Mucosa of rectum (tissue), 2 donors: ENCODE measurements around the gene FAM20C.

Experiments used
- H3K27ac ChIP-seq, 2 donors: one replicate each; pipeline ENCODE4 v1.7.0; 2013; ENCODE audit warnings: inconsistent platforms in 2 of 2, low read depth in 2 of 2, low read length in 2 of 2
- H3K27me3 ChIP-seq, 2 donors: one replicate each; pipeline ENCODE4 v1.7.0; 2013; ENCODE audit warnings: low read length in 2 of 2; ENCODE audit not compliant: control insufficient read depth in 2 of 2, insufficient read depth in 2 of 2
- H3K36me3 ChIP-seq, 2 donors: one replicate each; pipeline ENCODE4 v1.7.0; 2013; ENCODE audit warnings: low read length in 2 of 2; ENCODE audit not compliant: control insufficient read depth in 2 of 2, insufficient read depth in 2 of 2
- H3K4me1 ChIP-seq, 2 donors: one replicate each; pipeline ENCODE4 v1.7.0; 2013; ENCODE audit warnings: low read length in 2 of 2, mild to moderate bottlenecking in 1 of 2; ENCODE audit not compliant: control insufficient read depth in 2 of 2, insufficient read depth in 2 of 2
- H3K4me3 ChIP-seq, 2 donors: one replicate each; pipeline ENCODE4 v1.7.0; 2013; ENCODE audit warnings: low read length in 2 of 2
- H3K9ac ChIP-seq, 2 donors: one replicate each; pipeline ENCODE4 v1.7.0; 2013; ENCODE audit warnings: low read length in 2 of 2, low read depth in 1 of 2, mild to moderate bottlenecking in 1 of 2
- H3K9me3 ChIP-seq, 2 donors: one replicate each; pipeline ENCODE4 v1.7.0; 2013; ENCODE audit warnings: low read length in 2 of 2; ENCODE audit not compliant: control insufficient read depth in 2 of 2
- donor health status: healthy.
- donor health status: Normal muscosa, but diverticular disease.

FAM20C gene

GRCh38 chr7:159370-160270, 32.8 kb upstream of the FAM20C start:
- Histone ChIP-seq H3K4me1 (peaks cover 22 to 23% of the 10 kb centered on the region in 2 donors), H3K9me3 (no peaks in the 10 kb centered on the region), H3K9ac (no peak overlapping the region), H3K36me3 (no peaks in the 10 kb centered on the region), H3K27me3 (peaks cover 0 to 11% of the 10 kb centered on the region in 2 donors), H3K4me3 (no peak overlapping the region), H3K27ac (no peak overlapping the region)

- Histone ChIP-seq H3K9me3 (no peaks in the 10 kb centered on the region), H3K9ac (no peak overlapping the region), H3K27me3 (peaks cover 0 to 11% of the 10 kb centered on the region in 2 donors), H3K27ac (no peak overlapping the region), H3K4me1 (peaks cover 20 to 22% of the 10 kb centered on the region in 2 donors), H3K36me3 (no peaks in the 10 kb centered on the region), H3K4me3 (no peak overlapping the region)
These were observed 31.2 kb upstream of the FAM20C start for GRCh38 chr7:160958-161725.

DNA sequence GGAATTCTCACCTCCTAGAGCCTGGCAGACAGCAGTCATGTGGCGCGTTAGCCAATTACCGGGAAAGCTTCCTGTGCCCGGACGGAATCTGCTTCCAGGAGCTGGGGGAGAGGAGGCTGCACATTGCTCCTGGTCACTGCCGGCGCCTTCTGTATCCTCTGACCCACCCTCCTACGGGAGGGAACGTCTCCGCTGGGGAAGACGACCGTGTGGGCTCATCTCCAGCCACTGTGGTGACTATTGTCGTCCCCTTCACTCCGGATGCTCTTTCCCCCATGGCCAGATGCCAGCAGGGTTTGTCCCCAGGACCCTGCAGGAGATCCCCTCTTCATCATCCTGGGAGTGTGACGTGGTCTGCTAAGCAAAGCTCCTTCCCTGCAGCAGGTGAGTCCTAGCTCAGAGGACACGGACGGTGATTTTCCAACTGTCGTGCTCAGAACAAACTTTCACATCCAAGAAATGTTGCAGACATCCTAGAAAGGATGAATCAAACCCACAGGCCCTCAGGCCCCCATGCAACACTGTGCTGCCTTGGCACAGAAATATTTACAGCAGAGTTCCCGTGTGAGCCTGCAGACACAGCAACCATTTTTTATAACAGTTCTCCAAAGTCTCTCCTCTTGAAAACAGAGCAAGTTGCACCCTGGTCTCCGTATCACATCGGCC, 29.6 kb upstream of the FAM20C start:
- Histone ChIP-seq H3K27me3 (peaks cover 0 to 11% of the 10 kb centered on the region in 2 donors), H3K36me3 (no peaks in the 10 kb centered on the region), H3K4me1 (peaks cover 22 to 26% of the 10 kb centered on the region in 2 donors)

GRCh38 chr7:163298-163695, 29.1 kb upstream of the FAM20C start:
- Histone ChIP-seq H3K4me1 (peaks cover 22 to 26% of the 10 kb centered on the region in 2 donors), H3K9ac (no peak overlapping the region), H3K9me3 (no peaks in the 10 kb centered on the region), H3K27ac (no peak overlapping the region), H3K36me3 (no peaks in the 10 kb centered on the region), H3K4me3 (no peak overlapping the region), H3K27me3 (peaks cover 0 to 11% of the 10 kb centered on the region in 2 donors)

More for the DNA sequence above, 29.6 kb upstream of the FAM20C start:
- Histone ChIP-seq H3K9ac (no peak overlapping the region), H3K4me3 (no peak overlapping the region), H3K27ac (no peak overlapping the region), H3K9me3 (no peaks in the 10 kb centered on the region)

- H3K4me1 ChIP-seq: peaks cover 22 to 26% of the 10 kb centered on the region in 2 donors
These were observed 28.1 kb upstream of the FAM20C start for GRCh38 chr7:163971-164881.

DNA sequence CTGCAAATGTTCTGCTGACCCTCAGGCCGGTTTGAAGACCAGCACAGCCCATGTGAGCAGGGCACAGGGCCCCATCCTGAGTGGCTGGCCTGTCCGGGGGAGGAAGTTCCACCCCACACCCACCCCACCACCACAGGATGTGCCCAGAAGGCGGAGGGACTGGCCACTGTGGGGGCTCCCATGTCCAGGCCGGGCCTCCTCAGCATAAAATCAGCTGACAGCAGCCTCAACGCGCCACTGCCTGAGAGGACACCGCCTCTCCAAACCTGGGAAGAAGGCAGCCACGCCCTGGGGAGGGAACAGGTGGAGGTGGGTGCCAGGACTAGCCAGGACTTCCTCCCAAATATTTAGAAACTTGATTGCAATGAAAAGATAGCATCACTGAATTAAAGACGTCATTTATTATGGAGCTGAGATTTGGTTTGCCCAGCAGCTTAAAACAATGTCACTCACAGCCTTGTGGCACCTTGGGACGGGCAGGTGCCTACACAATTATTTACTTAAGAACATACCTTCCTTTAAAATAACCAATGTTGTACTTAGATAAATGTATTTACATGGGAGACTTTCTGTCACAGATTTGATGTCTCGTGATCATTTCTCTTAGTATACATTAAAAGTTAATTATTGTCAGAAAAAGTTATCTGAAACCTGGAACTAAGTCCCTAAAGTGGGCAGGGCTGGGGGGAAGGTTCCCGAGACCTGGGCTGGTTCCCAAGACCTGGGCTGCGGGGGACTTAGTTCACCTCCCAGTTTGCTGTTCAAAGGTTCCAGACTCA, 27.3 kb upstream of the FAM20C start:
- H3K36me3 ChIP-seq: no peaks in the 10 kb centered on the region
- no peak overlapping the region for H3K4me3 ChIP-seq
- peaks cover 22 to 26% of the 10 kb centered on the region in 2 donors for H3K4me1 ChIP-seq
- no peak overlapping the region for H3K9ac ChIP-seq
- peak overlapping the region in 1 of 2 donors; percentile 13 for H3K27ac ChIP-seq
- peaks cover 0 to 11% of the 10 kb centered on the region in 2 donors for H3K27me3 ChIP-seq
- H3K9me3 ChIP-seq: no peaks in the 10 kb centered on the region

More at GRCh38 chr7:163971-164881, 28.1 kb upstream of the FAM20C start:
- Histone ChIP-seq H3K27me3 (peaks cover 0 to 11% of the 10 kb centered on the region in 2 donors), H3K27ac (no peak overlapping the region), H3K9ac (no peak overlapping the region), H3K36me3 (no peaks in the 10 kb centered on the region), H3K4me3 (no peak overlapping the region), H3K9me3 (no peaks in the 10 kb centered on the region)

DNA sequence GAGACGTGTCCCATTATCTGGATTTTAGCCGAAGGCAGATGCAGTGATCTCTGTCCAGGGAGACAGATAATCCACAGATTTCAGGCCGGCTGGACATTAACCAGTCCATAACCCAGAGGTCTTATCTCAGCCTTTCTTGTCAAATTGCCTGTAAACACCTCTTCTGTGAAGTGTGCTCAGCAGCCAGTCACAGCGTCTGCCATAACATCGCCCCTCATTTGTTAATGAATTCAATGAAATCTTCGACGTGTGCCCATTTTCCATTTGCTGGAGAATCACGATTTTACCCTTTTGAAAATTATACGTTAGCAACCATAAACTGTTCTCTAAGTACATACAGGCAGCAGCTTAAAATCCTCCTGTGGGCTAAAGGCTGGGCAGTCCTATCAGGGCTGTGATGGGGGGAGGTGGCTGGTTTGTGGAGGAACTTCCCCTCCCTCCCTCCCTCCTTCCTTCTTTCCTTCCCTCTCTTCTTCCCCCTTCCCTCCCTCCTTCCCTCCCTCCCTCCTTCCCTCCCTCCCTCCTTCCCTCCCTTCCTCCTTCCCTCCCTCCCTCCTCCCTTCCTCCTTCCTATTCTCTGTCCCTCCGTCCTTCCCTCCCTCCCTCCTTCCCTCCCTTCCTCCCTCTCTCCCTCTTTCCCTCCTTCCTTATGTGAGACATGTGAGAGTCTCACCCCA, 26.6 kb upstream of the FAM20C start:
- H3K27me3 ChIP-seq: peaks cover 0 to 11% of the 10 kb centered on the region in 2 donors
- no peak overlapping the region for H3K4me3 ChIP-seq
- H3K4me1 ChIP-seq: peaks cover 19 to 21% of the 10 kb centered on the region in 2 donors
- H3K9ac ChIP-seq: no peak overlapping the region
- no peaks in the 10 kb centered on the region for H3K36me3 ChIP-seq
- peak overlapping the region; percentile 11 to 52 for H3K27ac ChIP-seq
- no peaks in the 10 kb centered on the region for H3K9me3 ChIP-seq

DNA sequence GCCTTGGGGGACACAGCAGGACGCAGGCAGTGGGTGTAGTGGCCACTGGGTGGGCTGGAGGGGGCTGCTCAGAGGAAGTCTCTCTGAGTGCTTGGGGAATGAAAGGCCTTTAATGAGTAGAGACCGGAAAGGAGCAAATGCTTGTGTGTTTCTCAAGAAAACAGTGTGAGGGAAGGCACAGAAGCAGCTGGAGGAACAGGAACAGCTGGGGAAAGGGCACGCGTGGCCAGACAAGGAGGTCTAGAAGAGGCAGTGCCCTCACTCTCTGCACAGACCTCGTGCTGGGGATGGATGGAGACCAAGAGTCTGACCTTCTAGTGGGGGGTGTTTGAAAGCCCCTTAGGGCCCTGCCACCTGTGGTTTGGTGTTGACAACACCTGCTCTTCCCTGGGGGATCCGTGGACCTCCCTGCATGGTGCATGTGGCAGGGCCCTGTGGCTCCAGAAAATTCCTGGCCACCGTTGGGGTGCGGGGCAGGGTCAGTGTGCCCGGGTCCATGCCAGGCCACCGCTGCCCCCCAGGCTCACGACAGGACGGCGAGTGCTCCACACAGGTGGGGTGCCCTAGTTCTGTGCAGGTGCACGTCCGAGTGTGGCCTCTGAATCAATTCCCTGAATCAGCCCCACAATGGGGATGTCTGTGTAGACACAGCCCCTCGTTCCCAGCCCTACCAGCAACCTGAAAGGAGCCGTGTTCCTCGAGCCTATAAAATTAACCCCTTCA, 25.9 kb upstream of the FAM20C start:
- Histone ChIP-seq H3K27me3 (peaks cover 0 to 11% of the 10 kb centered on the region in 2 donors), H3K4me3 (no peak overlapping the region), H3K9ac (no peak overlapping the region), H3K36me3 (no peaks in the 10 kb centered on the region), H3K4me1 (peaks cover 16 to 21% of the 10 kb centered on the region in 2 donors), H3K9me3 (no peaks in the 10 kb centered on the region), H3K27ac (peak overlapping the region; percentile 11 to 52)
